ENCODE data around the gene DOP1A.

The DOP1A gene

GRCh38 chr6:83124553-83124952, 57.1 kb downstream of the DOP1A start:
- DNase-seq (ENCODE audit: low read depth): no peak
- H3K4me3 ChIP-seq (ENCODE audit: low read depth, low read length): no peak overlapping the region
- no peak for TF ChIP-seq CTCF (IDR thresholded peaks at IDR 0.05; ENCODE audit: control insufficient read depth, extremely low read depth, insufficient read depth)

GRCh38 chr6:83125425-83125824, 58.0 kb downstream of the DOP1A start:
- H3K4me3 ChIP-seq (ENCODE audit: low read depth, low read length): no peak overlapping the region
- TF ChIP-seq CTCF (IDR thresholded peaks at IDR 0.05; ENCODE audit: control insufficient read depth, extremely low read depth, insufficient read depth): no peak
- no peak for DNase-seq (ENCODE audit: low read depth)

GRCh38 chr6:83126223-83126622, 58.8 kb downstream of the DOP1A start:
- no peak for TF ChIP-seq CTCF (IDR thresholded peaks at IDR 0.05; ENCODE audit: control insufficient read depth, extremely low read depth, insufficient read depth)
- no peak overlapping the region for H3K4me3 ChIP-seq (ENCODE audit: low read depth, low read length)
- DNase-seq (ENCODE audit: low read depth): no peak

GRCh38 chr6:83126807-83127206, 59.3 kb downstream of the DOP1A start:
- no peak for TF ChIP-seq CTCF (IDR thresholded peaks at IDR 0.05; ENCODE audit: control insufficient read depth, extremely low read depth, insufficient read depth)
- DNase-seq (ENCODE audit: low read depth): no peak
- no peak overlapping the region for H3K4me3 ChIP-seq (ENCODE audit: low read depth, low read length)

- TF ChIP-seq CTCF (IDR thresholded peaks at IDR 0.05; ENCODE audit: control insufficient read depth, extremely low read depth, insufficient read depth): no peak
- DNase-seq (ENCODE audit: low read depth): no peak
- H3K4me3 ChIP-seq (ENCODE audit: low read depth, low read length): no peak overlapping the region
Measured at GRCh38 chr6:83127258-83127657, 59.8 kb downstream of the DOP1A start.

GRCh38 chr6:83127976-83128375, 60.5 kb downstream of the DOP1A start:
- no peak for DNase-seq (ENCODE audit: low read depth)
- TF ChIP-seq CTCF (IDR thresholded peaks at IDR 0.05; ENCODE audit: control insufficient read depth, extremely low read depth, insufficient read depth): no peak
- no peak overlapping the region for H3K4me3 ChIP-seq (ENCODE audit: low read depth, low read length)

- TF ChIP-seq CTCF (IDR thresholded peaks at IDR 0.05; ENCODE audit: control insufficient read depth, extremely low read depth, insufficient read depth): no peak
- DNase-seq (ENCODE audit: low read depth): no peak
- H3K4me3 ChIP-seq (ENCODE audit: low read depth, low read length): no peak overlapping the region
Measured at GRCh38 chr6:83132121-83132520, 64.7 kb downstream of the DOP1A start.

All from LNCaP clone FGC (cell line).